ENCODE measurements around the gene GFRA1.

Gene GFRA1

GRCh38 chr10:116232613-116233012, 40.4 kb downstream of the GFRA1 start:
- H3K4me1 ChIP-seq (ENCODE audit: control insufficient read depth, insufficient read depth, low read length), result no peaks in the 10 kb centered on the region
- no peak for TF ChIP-seq ZNF555 (tag by site-specific recombination; conservative IDR thresholded peaks at IDR 0.05)
- no peak for TF ChIP-seq ZNF366 (tag by site-specific recombination; conservative IDR thresholded peaks at IDR 0.05)
- no peak for TF ChIP-seq PATZ1 (tag by site-specific recombination; IDR thresholded peaks at IDR 0.05)
- TF ChIP-seq ZBTB20 (tag by site-specific recombination; IDR thresholded peaks at IDR 0.05), result no peak
- no peak for TF ChIP-seq ZNF488 (tag by site-specific recombination; IDR thresholded peaks at IDR 0.05)
- TF ChIP-seq ZNF248 (tag by site-specific recombination; IDR thresholded peaks at IDR 0.05), result no peak
- H3K36me3 ChIP-seq (ENCODE audit: control insufficient read depth in 2 of 2, insufficient read depth in 1 of 2, low read length in 2 of 2), result no peaks in the 10 kb centered on the region
- no peak overlapping the region for H3K4me3 ChIP-seq (ENCODE audit: low read depth, low read length)
- H3K9me3 ChIP-seq (ENCODE audit: control insufficient read depth, insufficient read depth, low read depth, low read length), result no peaks in the 10 kb centered on the region; the same call in 1 of the 2 replicates
- no peak overlapping the region for H3K27ac ChIP-seq (ENCODE audit: extremely low read depth, low read depth, low read length)
- ChIA-PET CTCF (no interaction called here), POLR2A (no interaction called here)

- ChIA-PET CTCF (no interaction called here), POLR2A (no interaction called here)
- H3K4me1 ChIP-seq (ENCODE audit: control insufficient read depth, insufficient read depth, low read length), result no peaks in the 10 kb centered on the region
- H3K27ac ChIP-seq (ENCODE audit: extremely low read depth, low read depth, low read length), result no peak overlapping the region
- peak; percentile 99 for TF ChIP-seq ZNF610 (tag by site-specific recombination; IDR thresholded peaks at IDR 0.05; ENCODE audit: borderline replicate concordance)
- no peak for TF ChIP-seq ZNF16 (tag by site-specific recombination; IDR thresholded peaks at IDR 0.05; ENCODE audit: low read depth)
- H3K4me3 ChIP-seq (ENCODE audit: low read depth, low read length), result no peak overlapping the region
- no peaks in the 10 kb centered on the region for H3K36me3 ChIP-seq (ENCODE audit: control insufficient read depth in 2 of 2, insufficient read depth in 1 of 2, low read length in 2 of 2)
- H3K9me3 ChIP-seq (ENCODE audit: control insufficient read depth, insufficient read depth, low read depth, low read length), result no peaks in the 10 kb centered on the region
Observed at GRCh38 chr10:116226766-116227165, 46.2 kb downstream of the GFRA1 start.

GRCh38 chr10:116226053-116226452, 47.0 kb downstream of the GFRA1 start:
- Histone ChIP-seq H3K36me3 (ENCODE audit: control insufficient read depth in 2 of 2, insufficient read depth in 1 of 2, low read length in 2 of 2) (no peaks in the 10 kb centered on the region), H3K27ac (ENCODE audit: extremely low read depth, low read depth, low read length) (no peak overlapping the region), H3K9me3 (ENCODE audit: control insufficient read depth, insufficient read depth, low read depth, low read length) (no peaks in the 10 kb centered on the region), H3K4me3 (ENCODE audit: low read depth, low read length) (no peak overlapping the region), H3K4me1 (ENCODE audit: control insufficient read depth, insufficient read depth, low read length) (no peaks in the 10 kb centered on the region; the same call in 1 of the 2 replicates)
- ChIA-PET POLR2A (no interaction called here), CTCF (no interaction called here)
- TF ChIP-seq PBX3 (CRISPR knock-in tag; IDR thresholded peaks at IDR 0.05) (no peak), ZNF518A (tag by site-specific recombination; conservative IDR thresholded peaks at IDR 0.05; ENCODE audit: low read depth) (no peak), ZNF416 (tag by site-specific recombination; IDR thresholded peaks at IDR 0.05) (no peak), ZIC2 (tag by site-specific recombination; IDR thresholded peaks at IDR 0.05) (no peak), ZNF184 (tag by site-specific recombination; IDR thresholded peaks at IDR 0.05) (no peak)

Data from HEK293 (cell line).